ENCODE data around the gene DNAH1. TPM values are rescaled to one million over a fixed set of nuclear protein-coding genes. Genes with fewer than 3 reads are reported as not detected.

DNAH1 gene
- 2.5 and 4.0 TPM in 2 replicates for total RNA-seq
- 2.7 and 4.2 TPM in 2 replicates for polyA plus RNA-seq

DNA sequence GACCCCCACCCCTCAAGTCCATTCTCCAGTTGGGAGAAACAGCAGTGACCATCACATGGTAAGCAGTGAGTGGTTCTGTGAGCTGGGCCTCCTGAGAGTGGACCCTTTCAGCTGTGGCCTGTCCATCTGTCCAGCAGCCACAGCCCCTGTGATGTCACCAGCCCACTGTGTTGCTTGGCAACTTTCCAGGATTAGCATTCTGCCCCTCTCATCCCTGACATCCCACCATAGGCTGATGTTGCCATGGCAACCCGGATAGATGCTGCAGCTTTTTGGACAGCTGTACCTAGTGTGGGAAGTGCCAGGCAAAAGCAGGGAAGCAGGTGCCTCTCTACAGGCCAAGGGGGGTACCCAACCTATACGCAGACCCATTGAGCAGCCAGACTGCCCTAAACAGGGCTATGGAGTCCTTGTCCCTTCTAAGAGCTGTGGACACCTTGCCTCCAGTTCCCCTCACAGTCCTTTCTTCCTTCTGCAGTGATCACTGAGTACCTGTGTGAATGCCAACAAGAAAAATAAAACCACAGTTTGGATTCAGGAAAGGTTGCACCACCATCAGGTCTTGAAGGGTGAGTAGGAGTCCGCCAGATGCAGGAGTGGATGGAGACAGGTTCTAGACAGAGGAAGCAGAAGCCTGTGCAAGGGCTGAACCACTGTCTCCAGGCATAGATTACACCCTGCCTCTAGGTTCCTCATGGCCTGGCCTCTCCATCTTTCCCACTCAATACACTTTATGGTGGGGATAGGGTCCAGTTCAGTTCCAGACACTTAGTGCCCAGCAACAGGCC is at the start of gene DNAH1:
TSS of gene DNAH1 (plus strand) at position 343 of the 788 bp plus-strand sequence. CDS start 6,124 bp downstream, outside the sequence.
- H3K4me1 ChIP-seq (ENCODE audit: insufficient read depth), result peaks cover 8% of the 10 kb centered on the region
- DNase-seq (ENCODE audit: low spot score), result no peak
- no peaks in the 10 kb centered on the region for H3K36me3 ChIP-seq (replicated peaks; ENCODE audit: insufficient read depth, low read depth)
- 99% methylated on average over 3 of the region's 3 CpGs for WGBS (ENCODE audit: low lambda C conversion rate, missing lambda C conversion rate)
- no peaks in the 10 kb centered on the region for H3K27me3 ChIP-seq
- no peak within 1 kb of the TSS for H3K27ac ChIP-seq
- no peak within 1 kb of the TSS for H2AFZ ChIP-seq
- H3K9me2 ChIP-seq (replicated peaks; ENCODE audit: insufficient read depth), result no peaks in the 10 kb centered on the region
- TF ChIP-seq EZH2phosphoT487 (IDR thresholded peaks at IDR 0.05; ENCODE audit: low read depth, severe bottlenecking, unreplicated experiment) (no peak), CTCF (IDR thresholded peaks at IDR 0.05; ENCODE audit: poor library complexity) (no peak), EZH2 (IDR thresholded peaks at IDR 0.05; ENCODE audit: borderline replicate concordance) (no peak)
- H3K79me2 ChIP-seq, result no peaks in the 10 kb centered on the region
- H3K4me3 ChIP-seq, result no peak within 1 kb of the TSS
- H3K4me2 ChIP-seq, result peak within 1 kb of the TSS; percentile 81
- no peaks in the 10 kb centered on the region for H4K20me1 ChIP-seq (ENCODE audit: insufficient read depth, poor library complexity, severe bottlenecking)
- no peaks in the 10 kb centered on the region for H3K9me3 ChIP-seq (ENCODE audit: low read depth)

DNA sequence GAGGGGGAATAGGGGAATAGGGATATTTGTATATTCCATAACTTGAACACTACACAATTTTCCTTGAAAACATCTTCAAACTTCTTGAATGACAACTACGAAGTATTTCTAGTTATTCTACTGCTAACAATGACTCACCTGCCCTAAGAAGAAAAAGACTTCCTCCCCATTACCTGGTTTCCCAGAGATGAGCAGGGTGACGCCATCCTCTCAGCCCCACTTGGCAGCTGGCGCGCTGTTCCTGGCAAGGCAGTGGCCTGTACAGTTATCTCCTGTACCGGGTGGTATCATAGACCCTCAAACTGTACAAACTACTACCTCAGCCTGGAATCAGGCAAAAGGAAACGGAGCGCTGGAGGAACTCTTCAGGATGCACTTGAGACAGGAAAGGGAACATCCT is 48.1 kb upstream of the DNAH1 start:
- Histone ChIP-seq H3K36me3 (replicated peaks; ENCODE audit: insufficient read depth, low read depth) (peaks cover 4% of the 10 kb centered on the region), H4K20me1 (ENCODE audit: insufficient read depth, poor library complexity, severe bottlenecking) (peaks cover 79% of the 10 kb centered on the region), H3K4me1 (ENCODE audit: insufficient read depth) (peaks cover 14% of the 10 kb centered on the region), H3K4me2 (no peak overlapping the region), H3K27ac (no peak overlapping the region), H3K9me3 (ENCODE audit: low read depth) (no peaks in the 10 kb centered on the region), H3K4me3 (no peak overlapping the region), H3K27me3 (no peaks in the 10 kb centered on the region), H3K9me2 (replicated peaks; ENCODE audit: insufficient read depth) (no peaks in the 10 kb centered on the region), H3K79me2 (peaks cover 100% of the 10 kb centered on the region), H2AFZ (no peak overlapping the region)
- no peak for DNase-seq (ENCODE audit: low spot score)
- TF ChIP-seq EZH2 (IDR thresholded peaks at IDR 0.05; ENCODE audit: borderline replicate concordance), result no peak
- TF ChIP-seq EZH2phosphoT487 (IDR thresholded peaks at IDR 0.05; ENCODE audit: low read depth, severe bottlenecking, unreplicated experiment), result no peak
- TF ChIP-seq CTCF (IDR thresholded peaks at IDR 0.05; ENCODE audit: poor library complexity), result no peak
- 95% methylated on average over 7 of the region's 7 CpGs for WGBS (ENCODE audit: low lambda C conversion rate, missing lambda C conversion rate)

GRCh38 chr3:52269776-52270175 is 46.3 kb upstream of the DNAH1 start:
- TF ChIP-seq EZH2phosphoT487 (IDR thresholded peaks at IDR 0.05; ENCODE audit: low read depth, severe bottlenecking, unreplicated experiment), result no peak
- TF ChIP-seq CTCF (IDR thresholded peaks at IDR 0.05; ENCODE audit: poor library complexity), result no peak
- no peak for TF ChIP-seq EZH2 (IDR thresholded peaks at IDR 0.05; ENCODE audit: borderline replicate concordance)
- no peak overlapping the region for H3K4me2 ChIP-seq
- 85% methylated on average over 3 of the region's 3 CpGs for WGBS (ENCODE audit: low lambda C conversion rate, missing lambda C conversion rate)
- H3K4me1 ChIP-seq (ENCODE audit: insufficient read depth), result peaks cover 14% of the 10 kb centered on the region
- no peaks in the 10 kb centered on the region for H3K9me3 ChIP-seq (ENCODE audit: low read depth)
- H3K9me2 ChIP-seq (replicated peaks; ENCODE audit: insufficient read depth), result no peaks in the 10 kb centered on the region
- H3K27ac ChIP-seq, result peak overlapping the region; percentile 58
- H3K4me3 ChIP-seq, result no peak overlapping the region
- no peak for DNase-seq (ENCODE audit: low spot score)
- no peaks in the 10 kb centered on the region for H3K27me3 ChIP-seq
- peaks cover under 1% of the 10 kb centered on the region for H3K36me3 ChIP-seq (replicated peaks; ENCODE audit: insufficient read depth, low read depth)
- peaks cover 84% of the 10 kb centered on the region for H4K20me1 ChIP-seq (ENCODE audit: insufficient read depth, poor library complexity, severe bottlenecking)
- peaks cover 100% of the 10 kb centered on the region for H3K79me2 ChIP-seq
- no peak overlapping the region for H2AFZ ChIP-seq

Measured in hepatocyte (in vitro differentiated cells).